Panc1 (cell line): ENCODE results near the gene RABGAP1L.

Experiments used
- CTCF ChIP-seq: fragments of 450-650 bp; IDR thresholded peaks from 2 replicates; pipeline ENCODE4 v1.5.1; 2017; ENCODE audit warnings: mild to moderate bottlenecking
- POLR2AphosphoS5 ChIP-seq: IDR thresholded peaks from 2 replicates; pipeline ENCODE4 v1.6.1; 2012; ENCODE audit warnings: mild to moderate bottlenecking, low read depth, low read length, moderate library complexity
- REST ChIP-seq, 2 experiments: IDR thresholded peaks; 2 replicates each; pipeline ENCODE4 v1.6.1; 2011 to 2012; ENCODE audit warnings: low read depth in 2 of 2, control low read depth in 1 of 2, low read length in 1 of 2, mild to moderate bottlenecking in 1 of 2, moderate library complexity in 1 of 2; ENCODE audit not compliant: insufficient read depth in 1 of 2
- SIN3A ChIP-seq: IDR thresholded peaks from 2 replicates; pipeline ENCODE4 v1.6.1; 2012; ENCODE audit warnings: low read depth, mild to moderate bottlenecking, low read length, moderate library complexity, borderline replicate concordance; ENCODE audit not compliant: insufficient read depth

- no peak for TF ChIP-seq SIN3A
- no peak for TF ChIP-seq CTCF
- TF ChIP-seq POLR2AphosphoS5, result no peak
- TF ChIP-seq REST (IDR thresholded peaks at IDR 0.05; ENCODE audit: insufficient read depth in 1 of 2, low read depth in 2 of 2, low read length in 1 of 2), result no peak
Measured at GRCh38 chr1:174239541-174239940, 80.2 kb downstream of the RABGAP1L start.
